GM19455 (cell line): Measurements from ENCODE around the gene SDK2.
"Not testable (repeated sequence)": the region's sequence is repeated elsewhere in the genome, so short reads cannot be mapped to it uniquely, and the experiment has no call there.

Experiments
- ATAC-seq: cut with Tn5 transposase; IDR thresholded peaks from one replicate; pipeline ENCODE4 v1.9.1; 2021; ENCODE audit not compliant: unreplicated experiment

The SDK2 gene

DNA sequence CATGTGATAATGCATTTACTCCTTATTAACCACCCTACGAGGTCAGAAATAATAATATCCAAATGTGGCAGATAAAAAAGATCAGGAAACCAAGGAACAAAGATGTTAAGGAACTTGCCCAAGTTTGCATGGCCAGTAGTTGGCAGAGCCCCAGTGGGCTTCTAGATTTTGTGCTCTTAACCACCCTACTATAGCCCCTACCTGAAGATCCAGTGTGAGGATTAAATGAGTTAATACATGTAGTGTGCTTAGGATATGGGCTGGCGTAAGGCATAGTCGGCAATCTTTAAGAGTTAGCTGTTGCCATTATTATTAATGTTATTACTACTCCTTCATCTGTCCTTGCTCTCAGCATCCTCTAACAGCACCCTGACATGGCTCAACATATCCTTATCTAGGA lies 153.4 kb downstream of the SDK2 start:
- ATAC-seq = no peak

DNA sequence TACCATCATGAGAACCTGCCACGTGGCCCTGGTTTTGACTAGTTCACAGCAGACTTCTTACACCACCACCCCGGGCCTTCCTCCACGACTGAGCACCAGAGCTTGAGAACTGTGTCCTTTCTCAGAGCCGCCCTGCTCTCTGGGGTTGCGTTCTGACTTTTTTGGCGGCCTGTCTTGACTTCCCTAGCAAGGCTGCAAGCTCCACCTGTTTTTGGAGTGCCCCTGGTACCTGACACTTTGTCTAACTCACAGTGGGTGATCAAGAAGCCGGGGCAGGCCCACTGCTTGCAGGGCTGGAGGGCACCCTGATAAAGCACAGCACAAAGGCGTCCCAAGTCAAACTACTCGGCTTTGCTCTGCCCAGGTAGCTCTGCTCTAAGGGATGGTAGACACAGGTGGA lies 154.3 kb downstream of the SDK2 start:
- no peak for ATAC-seq

DNA sequence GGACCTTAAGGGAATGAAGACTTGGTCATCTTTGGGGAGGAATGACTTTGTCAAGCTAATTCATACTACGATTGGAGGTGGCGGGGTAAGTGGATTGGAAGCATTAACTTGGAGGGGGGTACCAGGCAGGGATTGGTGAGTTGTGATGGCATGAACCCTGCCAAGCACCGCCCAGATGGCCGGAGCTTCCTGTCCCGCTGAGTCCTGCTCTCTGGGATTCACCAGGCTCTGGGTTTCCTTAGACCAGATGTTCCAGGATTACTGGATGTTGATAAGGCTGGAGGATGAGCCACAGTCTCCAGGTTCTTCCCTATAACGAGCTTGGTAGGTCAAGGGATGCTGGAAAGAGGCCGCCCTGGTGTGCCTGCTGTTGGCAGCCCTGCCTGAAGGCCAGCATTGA lies 154.9 kb downstream of the SDK2 start:
- ATAC-seq = no peak

DNA sequence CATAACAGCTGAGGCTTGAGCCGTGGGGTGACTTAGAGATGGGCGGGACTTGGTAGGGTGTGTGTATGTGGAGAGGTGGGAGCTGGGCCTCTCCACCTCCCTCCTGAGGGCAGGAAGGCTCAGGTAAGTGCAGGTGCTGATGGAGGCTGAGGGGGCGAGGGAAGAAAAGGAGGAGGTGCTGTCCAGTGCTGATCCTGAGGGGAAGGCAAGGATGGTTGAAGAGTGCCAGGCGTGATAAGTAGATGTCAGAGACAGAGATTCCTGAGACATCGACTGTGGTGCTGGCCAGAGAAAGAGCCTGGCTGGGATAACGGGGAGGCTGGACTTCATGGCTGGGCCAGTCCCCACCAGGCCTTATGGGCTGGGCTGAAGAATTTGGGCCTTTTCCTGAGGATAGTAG lies 159.1 kb downstream of the SDK2 start:
- ATAC-seq = no peak

DNA sequence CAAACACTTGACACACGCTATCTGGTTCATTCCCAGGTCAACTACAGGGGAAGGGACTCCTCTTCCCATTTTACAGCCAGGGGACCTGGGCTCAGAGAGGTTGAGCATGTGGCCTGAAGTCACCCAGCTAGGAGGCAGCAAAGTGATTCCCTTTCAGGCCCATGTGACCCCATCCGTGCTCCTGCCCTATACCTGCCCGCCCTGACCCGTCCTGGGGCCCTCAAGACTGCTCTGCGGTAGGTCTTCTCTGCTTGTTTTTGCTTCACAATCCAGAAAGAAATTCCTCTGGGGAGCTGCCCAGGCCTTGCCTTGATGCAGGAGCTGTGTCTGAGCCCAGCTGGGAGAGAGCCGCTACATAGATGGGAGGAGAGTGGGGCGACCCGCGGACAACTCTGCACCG lies 161.4 kb downstream of the SDK2 start:
- ATAC-seq = no peak

DNA sequence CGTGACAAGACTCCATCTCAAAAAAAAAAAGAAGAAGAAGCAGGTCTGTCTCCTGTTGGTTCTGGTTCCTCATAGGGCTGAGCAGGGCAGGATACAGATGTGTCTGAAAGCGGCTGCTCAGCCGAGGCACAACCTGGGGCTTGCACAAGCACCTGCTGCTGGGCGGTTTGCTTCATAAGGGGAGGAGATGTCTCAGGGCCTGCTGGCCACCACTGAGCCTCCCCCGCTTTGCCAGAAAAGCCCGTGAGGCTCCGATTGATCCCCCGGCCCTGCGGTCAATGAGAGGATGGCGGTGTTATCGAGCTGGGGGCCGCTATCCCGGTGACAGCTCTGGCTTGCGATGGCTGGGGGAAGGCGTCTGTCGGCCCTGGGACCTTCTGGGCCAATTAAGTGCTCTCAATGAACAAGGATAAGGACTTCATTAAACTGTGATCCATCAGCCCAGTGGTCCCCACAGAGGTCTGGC lies 162.0 kb downstream of the SDK2 start:
- no peak for ATAC-seq

DNA sequence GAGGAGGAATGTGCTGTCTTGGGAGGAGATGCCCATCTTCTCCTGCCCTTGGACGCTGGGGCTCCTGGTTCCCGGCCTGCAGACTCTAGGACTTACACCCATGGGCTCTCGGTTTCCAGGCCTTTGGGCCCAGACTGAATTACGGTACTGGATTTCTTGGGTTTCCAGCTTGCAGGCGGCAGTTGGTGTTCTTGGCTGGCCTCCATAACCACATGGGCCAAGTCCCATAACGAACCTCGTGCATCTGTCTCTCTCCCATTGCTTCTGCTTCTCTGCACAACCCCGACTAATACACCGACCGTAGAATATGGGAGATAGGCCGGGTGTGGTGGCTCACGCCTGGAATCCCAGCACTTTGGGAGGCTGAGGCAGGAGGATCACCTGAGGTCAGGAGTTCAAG lies 162.6 kb downstream of the SDK2 start:
- ATAC-seq = no peak

DNA sequence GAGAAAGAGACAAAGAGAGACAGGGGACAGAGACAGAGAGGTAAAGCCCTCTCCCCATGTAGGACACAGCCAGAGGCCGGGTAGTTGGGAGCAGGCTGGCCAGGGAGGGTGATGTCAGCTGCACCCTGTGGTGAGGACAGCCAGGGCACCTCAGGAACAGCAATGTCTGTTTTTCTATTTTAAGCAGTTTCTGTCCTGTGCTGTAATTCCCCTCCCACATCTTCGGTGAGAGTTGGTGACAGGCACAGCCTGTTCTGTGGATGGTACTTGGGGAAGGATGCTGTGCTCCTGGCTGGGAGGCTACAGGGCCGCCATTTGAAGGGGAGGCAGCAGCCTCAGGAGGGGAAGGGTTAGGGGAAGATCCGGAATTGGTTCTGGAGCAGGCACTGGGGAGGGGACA lies 163.5 kb downstream of the SDK2 start:
- ATAC-seq = no peak

DNA sequence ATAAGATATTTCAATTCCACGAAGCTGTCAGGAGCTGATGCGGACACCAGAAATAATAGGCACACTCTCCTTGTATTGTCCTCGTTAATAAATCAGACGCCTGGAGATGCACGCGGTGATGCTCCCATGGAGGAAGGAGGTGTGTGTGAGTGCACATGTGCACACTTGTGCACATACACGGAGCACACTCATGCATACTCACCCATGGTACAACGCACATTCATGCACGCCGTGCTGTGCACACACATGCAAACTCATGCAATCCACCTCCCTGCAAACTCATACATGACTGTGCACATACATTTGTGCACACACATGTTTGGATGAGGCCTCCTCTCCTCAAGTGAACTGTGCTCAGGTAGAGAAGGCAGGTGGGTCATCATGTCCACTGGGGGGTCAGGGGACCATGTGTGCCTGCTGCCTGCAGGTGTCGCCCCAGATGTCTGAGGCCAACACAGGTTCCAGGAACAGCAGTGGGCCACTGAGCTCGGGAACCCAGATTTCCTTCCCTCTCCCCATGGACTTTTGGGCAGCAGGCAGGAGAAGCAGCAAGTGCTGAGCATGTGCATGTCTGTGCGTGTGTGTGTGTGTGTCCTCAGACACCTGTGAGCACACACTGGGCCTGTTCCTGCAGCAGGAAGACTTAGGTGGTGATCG lies 165.3 kb downstream of the SDK2 start:
- ATAC-seq = no peak

DNA sequence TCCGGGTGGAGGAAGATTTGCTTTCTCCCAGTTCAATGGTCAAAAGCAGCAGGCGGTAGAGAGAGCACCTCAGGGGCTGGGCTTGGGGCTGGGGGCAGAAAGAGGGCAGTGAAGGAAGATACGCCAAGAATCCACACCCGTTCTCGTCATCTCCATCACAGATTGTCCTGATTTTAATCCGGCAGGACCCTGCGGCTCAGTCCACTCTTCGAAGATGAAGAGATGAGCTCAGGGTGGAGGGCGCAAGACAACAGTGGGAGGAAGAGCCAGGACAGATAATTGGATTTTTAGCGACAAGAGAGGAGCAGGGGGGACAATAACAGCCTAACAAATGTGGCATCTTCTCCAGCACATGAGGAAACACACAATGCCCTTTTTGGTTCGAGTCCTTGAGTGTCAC lies 165.9 kb downstream of the SDK2 start:
- no peak for ATAC-seq

DNA sequence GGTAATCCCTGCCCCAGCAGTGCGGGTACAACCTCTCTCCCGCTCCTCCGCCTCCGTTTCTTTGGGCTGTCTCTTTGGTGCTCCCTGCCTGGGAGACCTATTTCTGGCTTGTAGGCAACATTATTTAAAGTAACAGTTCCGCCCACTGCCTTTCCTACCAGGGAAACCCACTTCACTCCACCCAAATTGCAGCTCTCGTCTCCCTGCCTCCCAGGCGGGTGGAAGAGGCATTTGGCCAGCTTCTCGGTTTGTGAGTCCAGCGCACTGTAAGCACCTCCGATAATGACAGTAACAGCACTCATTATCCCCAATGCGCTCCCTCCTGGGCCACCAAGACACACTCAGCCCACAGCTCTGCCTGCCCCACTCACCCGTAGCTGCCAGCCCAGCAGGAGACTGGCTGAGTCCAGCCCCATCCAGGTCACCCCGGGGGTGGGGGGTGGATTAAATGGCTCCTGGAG lies 167.3 kb downstream of the SDK2 start:
- no peak for ATAC-seq

DNA sequence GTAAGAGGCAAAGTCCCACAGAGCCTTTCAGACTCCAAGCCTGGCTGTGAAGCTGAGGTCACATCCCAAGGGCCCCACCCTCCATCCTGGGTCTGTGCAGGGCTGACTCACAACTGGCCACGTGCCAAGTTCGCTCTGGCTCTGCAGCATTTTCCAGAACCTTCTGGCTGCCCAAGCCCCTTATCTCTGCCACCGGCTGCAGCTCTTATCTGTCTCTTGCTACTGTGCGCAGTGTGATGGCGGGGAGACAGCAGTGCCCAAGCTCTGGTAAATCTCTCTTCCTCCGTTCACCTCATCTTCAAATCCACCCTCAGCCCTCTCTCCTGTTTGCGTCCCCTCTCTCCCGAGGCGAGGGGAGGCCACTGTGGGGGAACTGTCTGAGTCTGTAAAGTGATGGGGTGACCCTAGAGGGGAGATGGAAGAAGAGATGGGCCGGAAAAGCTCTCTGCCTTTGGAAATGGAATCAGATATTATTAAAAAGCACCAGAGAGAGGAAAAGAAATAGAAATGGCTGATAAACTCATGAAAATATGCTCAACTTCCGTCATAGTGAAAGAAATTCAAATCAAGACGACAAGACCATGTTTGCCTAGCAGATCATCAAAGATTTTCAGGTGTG lies 169.8 kb downstream of the SDK2 start:
- no peak for ATAC-seq

DNA sequence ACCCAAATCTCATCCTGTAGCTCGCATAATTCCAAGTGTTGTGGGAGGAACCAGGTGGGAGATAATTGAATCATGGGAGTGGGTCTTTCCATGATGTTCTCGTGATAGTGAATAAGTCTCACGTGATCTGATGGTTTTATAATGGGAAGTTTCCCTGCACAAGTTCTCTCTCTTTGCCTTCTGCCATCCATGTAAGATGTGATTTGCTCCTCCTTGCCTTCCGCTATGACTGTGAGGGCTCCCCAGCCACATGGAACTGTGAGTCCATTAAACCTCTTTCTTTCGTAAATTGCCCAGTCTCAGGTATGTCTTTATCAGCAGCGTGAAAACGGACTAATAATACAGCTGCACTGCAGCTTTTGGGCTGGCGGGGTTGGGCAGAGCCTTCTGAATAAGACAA lies 171.5 kb downstream of the SDK2 start:
- ATAC-seq = not testable (repeated sequence)

DNA sequence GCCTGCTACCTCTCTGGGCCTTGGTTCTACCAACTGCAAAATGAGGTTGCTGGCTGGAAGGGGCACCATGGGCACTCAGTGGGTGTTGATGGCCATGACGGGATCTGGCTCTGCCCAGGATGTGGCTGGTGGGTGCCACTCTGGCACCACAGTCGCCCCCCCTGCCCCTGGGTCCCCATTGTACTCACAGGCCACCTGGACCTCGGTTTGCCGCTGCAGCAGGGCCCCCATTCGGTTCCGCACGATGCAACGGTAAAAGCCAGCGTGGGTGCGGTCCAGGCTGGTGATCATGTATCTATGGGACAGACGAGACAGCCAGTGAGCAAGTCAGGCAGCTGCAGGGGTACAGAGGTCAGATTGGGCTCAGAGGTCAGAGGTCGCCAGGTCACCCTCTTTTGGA lies 172.3 kb downstream of the SDK2 start:
- no peak for ATAC-seq

DNA sequence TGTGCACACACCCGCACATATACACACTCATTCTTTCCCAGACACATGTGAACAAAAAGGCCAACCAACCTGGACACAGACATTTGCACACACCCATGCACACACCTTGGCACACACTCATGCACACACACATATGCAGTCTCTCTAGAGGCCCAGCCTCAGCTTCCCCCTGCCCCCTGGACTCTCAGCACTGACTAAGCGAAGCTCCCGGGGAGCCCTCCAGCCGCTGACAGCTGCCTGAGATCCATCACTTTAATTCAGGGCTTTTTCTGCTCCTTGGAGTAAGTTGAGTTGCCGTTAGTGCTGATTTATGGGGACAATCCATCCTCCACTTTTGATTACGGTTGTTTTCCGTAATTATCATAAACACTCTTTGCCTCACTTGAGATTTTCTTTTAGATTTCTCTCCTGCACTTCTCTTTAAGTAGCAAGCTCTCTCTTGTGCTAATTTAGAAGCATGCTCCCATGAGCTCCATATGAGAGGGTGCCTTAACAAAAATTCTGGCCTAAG lies 173.9 kb downstream of the SDK2 start:
- no peak for ATAC-seq

DNA sequence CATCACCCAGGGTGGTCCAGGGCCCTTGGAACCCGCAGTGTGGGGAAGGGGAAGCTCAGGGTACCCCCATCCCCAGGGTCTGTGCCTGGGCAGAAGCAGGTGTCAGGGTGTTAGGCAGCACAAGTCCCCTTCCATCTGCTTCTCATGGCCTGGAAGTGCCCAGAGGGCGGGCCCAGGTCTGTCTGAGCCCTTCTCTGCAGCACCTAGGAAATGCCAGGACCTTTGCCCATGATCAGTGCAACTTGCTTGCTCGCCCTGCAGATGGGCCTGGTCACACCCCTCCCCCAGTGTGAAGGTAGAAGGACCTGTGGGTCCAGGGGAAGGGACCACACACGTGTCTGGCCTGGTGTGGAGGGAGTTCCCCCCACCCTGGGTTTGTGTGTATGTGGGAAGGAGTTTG lies 174.9 kb downstream of the SDK2 start:
- no peak for ATAC-seq

DNA sequence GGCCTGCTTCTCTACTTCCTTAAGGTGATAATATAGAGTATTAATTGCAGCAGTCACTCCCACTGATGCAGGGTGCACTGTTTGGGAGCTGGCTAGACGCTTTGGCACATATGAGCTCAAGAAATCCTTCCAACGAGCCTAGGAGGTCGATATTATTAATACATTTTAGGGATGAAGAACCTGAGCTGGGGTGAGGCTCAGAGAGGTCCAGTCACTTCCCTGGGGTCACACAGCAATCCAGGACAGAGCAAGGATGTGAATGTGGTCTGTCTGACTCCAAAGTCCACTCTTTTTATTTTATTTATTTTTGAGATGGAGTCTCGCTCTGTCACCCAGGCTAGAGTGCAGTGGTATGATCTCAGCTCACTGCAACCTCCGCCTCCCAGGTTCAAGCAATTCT lies 176.0 kb downstream of the SDK2 start:
- ATAC-seq = no peak

DNA sequence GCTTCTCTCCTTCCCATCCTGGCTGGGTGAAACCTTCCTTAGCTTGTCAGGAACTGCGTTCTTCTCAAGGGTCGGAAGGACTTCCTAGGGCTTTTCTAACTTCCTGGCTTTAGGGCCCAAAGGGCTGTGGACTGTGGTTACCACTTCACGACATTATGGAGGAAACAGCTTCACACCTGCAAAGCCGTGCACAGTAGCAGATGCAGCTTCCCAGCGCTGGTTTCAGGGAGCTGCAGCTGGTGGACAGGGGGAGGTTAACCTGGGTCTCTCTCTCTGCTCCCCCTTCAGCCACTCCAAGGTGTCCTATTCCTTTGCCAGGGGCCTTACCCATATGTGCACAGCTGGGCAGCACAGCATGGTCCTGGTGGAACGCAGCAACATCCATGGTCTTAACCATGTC lies 176.6 kb downstream of the SDK2 start:
- ATAC-seq = no peak

DNA sequence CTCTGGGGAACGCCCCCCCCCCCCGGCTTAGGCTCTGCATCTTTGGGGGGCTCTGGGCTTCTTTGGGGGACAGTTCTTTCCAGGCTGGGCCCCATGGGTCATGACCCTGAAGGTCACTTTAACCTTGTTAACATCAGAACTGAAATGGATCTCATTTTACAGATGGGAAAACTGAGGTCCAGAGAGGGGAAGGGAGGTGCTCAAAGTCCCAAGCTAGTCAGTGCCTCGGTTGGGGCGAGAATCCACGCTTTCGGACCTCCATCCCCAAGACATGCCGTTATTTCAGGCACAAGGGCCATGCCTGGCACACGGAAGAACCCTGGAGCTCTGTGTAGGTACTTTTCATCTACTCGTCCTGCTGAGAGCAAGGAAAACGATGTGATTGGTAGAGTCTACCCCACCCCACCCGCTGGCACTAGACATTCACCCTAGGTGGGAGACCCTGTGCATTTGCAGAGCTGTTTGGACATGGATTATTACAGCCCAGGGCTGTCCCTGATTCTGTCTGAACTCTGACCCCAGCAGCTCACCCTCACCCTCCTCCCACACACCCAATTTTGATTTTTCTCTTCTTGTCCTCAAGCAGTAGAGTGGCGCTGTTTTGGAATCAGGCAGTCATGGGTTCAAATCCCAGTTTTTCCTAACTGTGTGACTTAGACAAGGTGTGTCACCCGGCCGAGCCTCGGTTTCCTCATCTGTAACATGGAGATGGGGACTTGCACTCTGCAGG lies 177.4 kb downstream of the SDK2 start:
- no peak for ATAC-seq

DNA sequence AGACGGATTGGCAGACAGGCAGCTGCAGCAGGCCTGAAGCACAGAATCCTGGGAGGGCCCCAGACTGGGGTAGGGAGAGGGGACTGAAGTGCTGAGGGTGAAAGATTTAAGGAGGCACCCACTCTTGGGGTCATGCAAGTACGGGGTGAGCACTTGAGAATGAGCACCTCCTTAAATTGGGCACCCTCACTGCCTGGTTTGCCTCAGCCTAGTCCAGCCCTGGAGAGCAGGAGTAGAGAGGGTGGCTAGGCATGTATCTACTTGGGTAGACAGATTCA lies 178.4 kb downstream of the SDK2 start:
- ATAC-seq = no peak

DNA sequence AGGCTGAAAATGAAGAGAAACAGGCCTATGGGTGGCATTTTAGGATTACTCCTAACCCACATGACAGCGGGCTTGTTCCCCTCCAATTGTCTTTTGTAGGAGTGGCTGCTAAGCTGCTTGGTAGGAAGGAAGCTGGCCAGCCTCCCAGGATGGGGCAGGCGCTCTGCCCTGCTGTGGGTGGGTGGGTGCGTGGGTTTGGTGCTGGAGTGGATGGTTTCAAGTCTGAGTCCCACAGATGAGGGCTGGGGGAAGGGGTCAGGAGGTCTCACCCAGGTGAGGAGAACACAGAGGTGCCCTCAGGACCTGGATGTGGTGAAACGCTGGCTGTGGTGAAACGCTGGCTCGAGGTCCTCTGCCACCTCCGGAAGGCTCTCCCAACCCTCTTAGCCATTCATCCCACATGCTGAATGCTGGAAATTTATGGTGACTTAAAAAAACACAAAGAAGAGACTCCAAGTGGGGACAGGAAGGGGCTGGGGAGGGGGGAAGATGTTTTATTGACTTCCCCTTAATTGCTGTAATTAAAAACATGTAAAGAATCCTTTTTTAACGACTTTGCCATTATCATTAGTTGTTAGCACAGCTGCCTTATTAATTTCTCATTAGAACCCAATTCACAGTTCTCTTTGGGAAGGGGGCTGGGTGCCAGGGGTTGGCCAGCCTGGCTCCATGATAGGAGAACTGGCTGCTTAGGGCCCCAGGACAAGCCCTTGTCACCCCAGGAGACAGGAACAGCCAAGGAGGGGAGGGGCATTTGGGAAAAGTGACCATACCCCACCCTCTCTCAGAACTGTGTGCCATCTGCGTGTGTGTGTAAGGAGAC lies 178.9 kb downstream of the SDK2 start:
- ATAC-seq = no peak
